Sigmoid colon (tissue), 3 donors: ENCODE data around the gene CCND3.

Experiments used
- POLR2A ChIP-seq, 2 donors: fragments of 450-650 bp; IDR thresholded peaks; one replicate each; pipeline ENCODE4 v1.6.1; 2016; ENCODE audit warnings: antibody characterized with exemption in 2 of 2, mild to moderate bottlenecking in 2 of 2, moderate library complexity in 2 of 2
- TF ChIP-seq, protein P1 (sequence below), 4 experiments: fragments of 450-650 bp in 3 of 4; fragments of 200-600 bp in 1 of 4; IDR thresholded peaks; one replicate each; pipeline ENCODE4 v1.5.1; 2016 to 2019; ENCODE audit warnings: antibody characterized with exemption in 4 of 4, mild to moderate bottlenecking in 3 of 4, moderate library complexity in 2 of 4

DNA sequence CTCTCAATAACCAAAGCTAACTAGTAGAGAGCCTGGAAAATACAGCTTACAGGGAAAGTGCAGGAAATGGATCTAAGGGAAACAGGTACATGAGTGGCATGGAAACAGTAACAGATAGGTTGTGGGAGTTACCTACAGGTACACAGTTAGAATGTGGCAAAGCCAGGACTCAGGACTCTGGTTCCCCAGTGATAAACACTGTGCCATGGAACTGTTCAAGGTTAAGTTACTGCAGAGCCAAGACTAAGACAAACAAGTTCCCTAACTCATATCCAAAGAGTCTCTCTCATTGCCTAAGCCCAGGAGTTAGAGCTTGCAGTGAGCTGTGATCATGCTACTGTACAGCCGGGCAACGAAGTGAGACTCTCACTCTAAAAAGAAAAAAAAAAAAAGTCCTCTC is 27.3 kb downstream of the CCND3 start:
- TF ChIP-seq, protein P1, sequence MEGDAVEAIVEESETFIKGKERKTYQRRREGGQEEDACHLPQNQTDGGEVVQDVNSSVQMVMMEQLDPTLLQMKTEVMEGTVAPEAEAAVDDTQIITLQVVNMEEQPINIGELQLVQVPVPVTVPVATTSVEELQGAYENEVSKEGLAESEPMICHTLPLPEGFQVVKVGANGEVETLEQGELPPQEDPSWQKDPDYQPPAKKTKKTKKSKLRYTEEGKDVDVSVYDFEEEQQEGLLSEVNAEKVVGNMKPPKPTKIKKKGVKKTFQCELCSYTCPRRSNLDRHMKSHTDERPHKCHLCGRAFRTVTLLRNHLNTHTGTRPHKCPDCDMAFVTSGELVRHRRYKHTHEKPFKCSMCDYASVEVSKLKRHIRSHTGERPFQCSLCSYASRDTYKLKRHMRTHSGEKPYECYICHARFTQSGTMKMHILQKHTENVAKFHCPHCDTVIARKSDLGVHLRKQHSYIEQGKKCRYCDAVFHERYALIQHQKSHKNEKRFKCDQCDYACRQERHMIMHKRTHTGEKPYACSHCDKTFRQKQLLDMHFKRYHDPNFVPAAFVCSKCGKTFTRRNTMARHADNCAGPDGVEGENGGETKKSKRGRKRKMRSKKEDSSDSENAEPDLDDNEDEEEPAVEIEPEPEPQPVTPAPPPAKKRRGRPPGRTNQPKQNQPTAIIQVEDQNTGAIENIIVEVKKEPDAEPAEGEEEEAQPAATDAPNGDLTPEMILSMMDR (IDR thresholded peaks at IDR 0.05), result no peak
- TF ChIP-seq POLR2A (IDR thresholded peaks at IDR 0.05), result no peak
